Activated CD4-positive, alpha-beta memory T cell treated with anti-CD3 and anti-CD28 coated beads for 36 hours (primary cell): ENCODE measurements around the gene MAD1L1. TPM values are rescaled to one million over a fixed set of nuclear protein-coding genes. Genes with fewer than 3 reads are reported as not detected.

Experiments used
- CTCF ChIA-PET: fragments of 350-600 bp; sonication (Branson Sonifier 250); formaldehyde crosslinking; loops from one replicate; lab custom pipeline; 2021; ENCODE audit warnings: antibody characterized with exemption, inconsistent platforms; lab: Charles Lee
- POLR2A ChIA-PET: fragments of 350-600 bp; sonication (Branson Sonifier 250); formaldehyde crosslinking; loops from one replicate; lab custom pipeline; 2021; ENCODE audit warnings: antibody characterized with exemption; lab: Charles Lee
- DNase-seq: peaks from one replicate; pipeline ENCODE4 v3.0.0-alpha.2; 2020
- H3K27ac Mint-ChIP-seq: one replicate; pipeline ENCODE4 v1.8.0; 2021; ENCODE audit warnings: mixed read lengths
- H3K27me3 Mint-ChIP-seq: one replicate; pipeline ENCODE4 v1.8.0; 2021; ENCODE audit warnings: mixed read lengths
- H3K36me3 Mint-ChIP-seq: one replicate; pipeline ENCODE4 v1.8.0; 2021; ENCODE audit warnings: mixed read lengths
- H3K4me1 Mint-ChIP-seq: one replicate; pipeline ENCODE4 v1.8.0; 2021; ENCODE audit warnings: low read depth, mixed read lengths
- H3K4me3 Mint-ChIP-seq: one replicate; pipeline ENCODE4 v1.8.0; 2021; ENCODE audit warnings: mild to moderate bottlenecking, mixed read lengths
- H3K9me3 Mint-ChIP-seq: one replicate; pipeline ENCODE4 v1.8.0; 2021; ENCODE audit warnings: mixed read lengths
- intact Hi-C: fragments of 100-400 bp; cut with micrococcal nuclease; formaldehyde crosslinking; loops from one replicate; pipeline ENCODE4 v1.15.1; 2023
- total RNA-seq, 2 experiments: library from RNA; stranded (reverse); gene quantifications; one replicate each; pipeline ENCODE4 v1.2.3, GENCODE V29; 2021

Gene MAD1L1
- total RNA-seq, 2 experiments from 2014 or later = 44.4 to 47.8 TPM

DNA sequence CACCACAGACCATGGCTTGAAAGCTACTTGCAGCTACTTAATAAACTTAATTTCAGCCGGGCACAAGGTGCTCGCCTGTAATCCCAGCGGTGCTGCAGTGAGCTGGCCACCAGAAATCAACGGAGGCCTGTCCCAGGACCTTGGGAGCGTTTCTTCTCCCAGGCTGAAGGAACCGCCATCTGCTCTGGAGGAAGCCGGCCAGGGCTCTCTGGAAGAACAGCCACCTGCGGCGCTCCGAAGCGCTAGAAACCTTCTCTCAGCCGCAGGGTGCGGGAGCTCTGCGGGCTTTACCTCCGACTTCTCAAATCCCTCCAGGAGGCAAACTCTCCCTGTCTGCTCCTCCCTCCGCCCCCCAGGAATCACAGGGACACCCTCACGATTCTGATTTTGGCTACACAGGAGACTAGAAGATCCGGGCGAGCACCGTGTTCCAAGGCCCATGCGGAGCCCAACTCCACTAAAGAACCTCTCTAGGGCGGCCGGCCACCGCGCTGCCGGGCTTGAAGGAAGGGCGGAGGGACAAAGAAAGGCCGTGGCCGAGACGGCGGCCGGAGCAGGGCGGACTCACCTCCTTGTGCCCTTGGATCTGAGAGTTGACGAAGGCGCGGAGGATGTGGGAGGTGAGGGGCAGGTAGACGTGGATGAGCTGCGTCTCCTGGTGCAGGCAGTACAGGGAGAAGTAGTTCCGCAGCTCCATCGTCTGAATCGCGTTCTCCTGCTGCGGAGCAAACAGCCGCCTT is 23.7 kb upstream of the MAD1L1 start:
- Mint-ChIP-seq H3K36me3 (peaks cover 3% of the 10 kb centered on the region), H3K27me3 (no peaks in the 10 kb centered on the region), H3K9me3 (no peaks in the 10 kb centered on the region), H3K4me3 (no peak overlapping the region), H3K27ac (no peak overlapping the region), H3K4me1 (peaks cover 1% of the 10 kb centered on the region)
- POLR2A ChIA-PET = no interaction called here
- DNase-seq = no peak
- intact Hi-C loops = no loop called here
- CTCF ChIA-PET = no interaction called here

DNA sequence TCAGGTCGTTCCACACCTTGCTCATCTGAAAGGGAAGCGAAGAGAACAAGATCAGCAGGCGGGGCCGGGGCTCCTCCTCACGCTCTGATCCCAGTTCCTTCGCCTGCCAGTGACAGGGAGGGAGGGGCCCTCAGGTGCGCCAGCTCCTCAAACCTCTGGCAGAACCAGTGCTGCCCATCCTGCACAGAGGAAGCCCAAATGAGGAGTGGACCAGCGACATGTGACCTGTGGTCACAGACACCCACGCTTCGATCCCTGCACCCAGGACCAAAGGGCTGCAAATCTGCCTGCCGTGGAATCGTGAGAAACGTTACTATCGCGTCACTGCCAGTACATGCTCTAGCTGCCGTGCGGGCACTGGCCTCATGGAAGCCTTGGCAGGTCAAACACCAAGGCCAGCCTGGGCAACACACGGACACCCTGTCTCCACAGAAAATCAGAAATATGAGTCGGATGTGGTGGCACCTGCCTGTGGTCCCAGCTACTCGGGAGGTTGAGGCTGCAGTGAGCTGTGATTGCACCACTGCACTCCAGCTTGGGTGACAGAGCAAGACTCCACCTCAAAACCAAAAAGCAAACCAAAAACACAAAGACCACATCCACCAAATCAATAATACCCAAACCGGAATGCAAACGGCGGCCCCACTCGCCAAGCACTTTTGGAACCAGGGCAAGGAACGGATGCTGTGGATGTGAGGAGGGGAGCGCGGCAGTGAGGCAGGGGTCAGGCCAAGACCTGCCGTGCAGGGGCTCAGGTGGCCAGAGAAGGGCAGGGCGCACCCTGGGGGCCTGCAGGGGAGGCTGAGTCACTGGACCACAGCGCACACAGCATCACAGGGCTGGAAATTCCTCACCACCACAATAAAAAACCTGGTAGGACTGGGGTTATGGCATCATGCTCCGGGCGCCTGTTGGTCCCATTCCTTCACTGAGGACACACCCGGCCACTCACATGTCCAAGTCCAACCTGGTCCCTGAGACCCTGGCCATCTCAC is 22.7 kb upstream of the MAD1L1 start:
- no peaks in the 10 kb centered on the region for H3K4me1 Mint-ChIP-seq
- intact Hi-C loops = no loop called here
- H3K9me3 Mint-ChIP-seq = no peaks in the 10 kb centered on the region
- POLR2A ChIA-PET = no interaction called here
- H3K36me3 Mint-ChIP-seq = peaks cover 5% of the 10 kb centered on the region
- CTCF ChIA-PET = no interaction called here
- no peak overlapping the region for H3K27ac Mint-ChIP-seq
- no peaks in the 10 kb centered on the region for H3K27me3 Mint-ChIP-seq
- no peak for DNase-seq
- no peak overlapping the region for H3K4me3 Mint-ChIP-seq

DNA sequence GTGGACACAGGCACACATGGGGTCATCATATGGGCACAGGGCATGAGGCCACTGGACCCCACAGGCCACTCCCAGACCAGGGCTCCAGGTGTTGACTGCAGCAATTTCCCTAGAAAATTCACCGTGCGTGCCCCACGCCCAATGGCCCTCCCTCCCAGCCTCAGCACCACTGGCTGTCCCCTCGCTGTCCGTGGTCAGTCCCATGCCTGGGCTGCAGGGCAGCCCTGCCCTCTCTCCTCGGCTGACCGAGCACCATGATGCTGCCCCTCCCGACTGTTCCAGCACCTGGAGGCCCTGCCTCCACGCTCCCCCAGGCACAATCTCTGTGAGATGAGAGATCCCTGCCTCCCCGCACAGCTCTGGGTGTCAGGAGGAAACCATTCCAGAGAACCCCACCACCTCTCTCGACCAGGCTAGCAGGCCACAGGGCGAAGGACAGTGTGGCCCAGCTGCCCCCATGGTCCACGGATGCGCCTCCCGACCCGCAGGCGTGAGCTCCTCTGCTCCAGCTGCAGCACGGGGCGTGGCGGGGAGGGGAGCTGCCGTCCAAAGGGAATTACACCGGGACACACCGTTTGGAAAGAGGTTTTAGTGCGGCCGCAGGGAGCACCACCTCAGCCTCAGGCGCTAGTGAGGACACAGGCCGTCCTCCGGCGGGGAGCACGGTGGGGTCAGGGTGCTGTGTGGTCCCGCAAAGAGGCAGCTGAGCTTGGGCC is 21.8 kb upstream of the MAD1L1 start:
- intact Hi-C loops = no loop called here
- H3K9me3 Mint-ChIP-seq = no peaks in the 10 kb centered on the region
- no peak overlapping the region for H3K4me3 Mint-ChIP-seq
- H3K27ac Mint-ChIP-seq = no peak overlapping the region
- H3K36me3 Mint-ChIP-seq = peaks cover 5% of the 10 kb centered on the region
- CTCF ChIA-PET = no interaction called here
- no peak for DNase-seq
- POLR2A ChIA-PET = no interaction called here
- H3K4me1 Mint-ChIP-seq = peaks cover 3% of the 10 kb centered on the region
- H3K27me3 Mint-ChIP-seq = no peaks in the 10 kb centered on the region

DNA sequence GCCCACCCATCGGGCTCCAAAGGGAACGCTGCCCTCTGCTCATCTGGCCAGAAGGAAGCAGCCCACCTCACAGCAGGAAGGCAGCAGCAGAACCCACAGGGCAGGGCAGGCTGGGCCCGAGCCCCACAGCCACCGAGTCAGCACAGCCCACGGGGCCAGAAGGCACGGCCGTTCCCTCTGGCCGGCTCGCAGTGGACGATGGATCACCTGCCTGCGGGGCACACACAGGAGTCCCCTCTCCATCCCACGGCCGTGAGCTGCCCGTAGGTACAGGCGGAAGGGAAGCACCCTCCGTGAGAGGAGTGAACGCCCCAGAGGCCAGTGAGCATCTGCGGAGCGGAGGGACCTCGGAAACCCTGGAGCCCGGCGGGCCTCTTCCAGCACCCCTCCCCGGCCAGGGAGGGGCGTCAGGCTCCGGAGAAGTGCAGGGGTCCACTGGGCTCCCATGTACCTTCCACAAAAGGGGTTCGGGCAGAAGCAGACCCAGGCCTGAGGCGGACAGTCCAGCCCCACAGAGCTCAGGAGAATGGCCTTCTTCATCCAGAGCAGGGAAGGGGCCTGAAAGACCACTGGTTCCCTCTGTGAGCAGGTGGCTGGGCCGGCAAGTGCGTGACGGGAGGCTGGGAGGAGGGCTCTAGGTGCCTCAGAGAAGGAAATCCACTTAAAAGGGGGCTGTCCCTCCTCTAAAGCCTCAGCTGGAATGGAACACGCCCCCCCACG is 20.9 kb upstream of the MAD1L1 start:
- Mint-ChIP-seq H3K9me3 (no peaks in the 10 kb centered on the region), H3K36me3 (peaks cover 5% of the 10 kb centered on the region), H3K4me1 (peaks cover 11% of the 10 kb centered on the region), H3K4me3 (no peak overlapping the region), H3K27me3 (no peaks in the 10 kb centered on the region), H3K27ac (no peak overlapping the region)
- ChIA-PET CTCF (no interaction called here), POLR2A (no interaction called here)
- no peak for DNase-seq
- intact Hi-C loops = no loop called here

DNA sequence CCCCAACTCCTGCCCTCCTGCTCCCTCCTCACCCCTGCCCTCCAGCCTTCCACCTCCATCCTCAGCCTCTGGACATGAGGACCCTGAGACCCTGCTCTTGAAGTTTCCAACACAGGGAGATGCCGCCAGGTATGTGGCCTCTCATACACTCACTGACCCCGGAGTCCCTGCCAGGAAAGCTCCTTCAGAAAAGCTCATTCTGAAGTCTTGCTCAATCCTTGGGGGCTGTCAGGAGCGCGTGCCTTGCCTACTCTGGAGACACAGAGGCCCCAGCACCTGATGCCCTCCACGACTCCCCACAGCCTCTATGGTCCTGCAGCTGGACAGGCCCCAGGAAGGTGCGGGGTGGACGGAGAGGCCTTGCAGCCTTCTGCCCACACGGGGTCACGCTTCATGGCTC is 20.3 kb upstream of the MAD1L1 start:
- peaks cover 8% of the 10 kb centered on the region for H3K36me3 Mint-ChIP-seq
- DNase-seq = no peak
- intact Hi-C loops = no loop called here
- H3K9me3 Mint-ChIP-seq = no peaks in the 10 kb centered on the region
- H3K27ac Mint-ChIP-seq = no peak overlapping the region
- ChIA-PET CTCF (no interaction called here), POLR2A (no interaction called here)
- H3K27me3 Mint-ChIP-seq = no peaks in the 10 kb centered on the region
- peaks cover 14% of the 10 kb centered on the region for H3K4me1 Mint-ChIP-seq
- no peak overlapping the region for H3K4me3 Mint-ChIP-seq

DNA sequence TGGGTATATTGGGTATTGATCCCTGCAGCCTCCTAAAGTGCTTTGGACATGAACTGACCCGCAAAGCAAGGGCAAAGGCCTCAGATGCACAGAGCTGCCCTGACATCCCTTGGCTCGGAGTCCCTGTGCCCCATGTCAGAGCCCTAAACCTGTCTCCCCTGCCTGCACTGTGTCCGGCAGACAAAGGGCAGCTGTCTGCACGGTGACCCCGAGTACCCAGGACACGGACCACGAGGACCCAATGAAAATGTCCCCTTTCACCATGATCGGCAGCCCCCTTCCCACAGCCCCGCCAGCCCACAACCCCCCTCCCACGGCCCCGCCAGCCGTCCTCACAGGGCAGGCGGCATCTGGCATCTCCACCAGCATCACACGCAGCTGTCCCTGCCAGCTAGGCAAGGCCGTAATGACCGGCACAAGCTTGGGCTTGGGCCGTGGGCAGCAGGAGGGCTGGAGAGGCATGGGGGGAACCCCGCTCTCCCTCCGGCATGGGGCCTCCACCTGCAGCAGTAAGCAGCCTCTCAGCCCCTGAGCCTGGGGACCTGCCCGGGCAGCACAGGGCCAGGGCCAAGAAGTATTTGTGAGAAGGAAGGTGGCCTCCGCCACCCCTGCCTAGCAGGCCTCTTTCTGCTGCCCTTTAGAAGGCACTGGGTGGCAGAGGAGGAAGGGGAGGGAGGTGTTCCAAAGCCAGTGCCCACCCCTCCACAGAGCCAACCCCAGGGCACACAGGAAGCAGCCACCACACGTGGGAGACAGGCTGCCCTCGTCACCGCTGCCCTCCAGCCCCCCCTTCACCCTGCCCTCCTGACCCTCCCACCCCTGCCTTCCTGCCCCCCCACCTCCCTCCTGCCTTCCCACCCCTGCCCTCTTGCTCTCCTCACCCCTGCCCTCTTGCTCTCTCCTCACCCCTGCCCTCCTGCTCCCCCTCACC is 19.4 kb upstream of the MAD1L1 start:
- Mint-ChIP-seq H3K9me3 (no peaks in the 10 kb centered on the region), H3K4me1 (peaks cover 14% of the 10 kb centered on the region), H3K4me3 (no peak overlapping the region), H3K36me3 (peaks cover 9% of the 10 kb centered on the region), H3K27me3 (no peaks in the 10 kb centered on the region), H3K27ac (no peak overlapping the region)
- DNase-seq = peak; percentile 20
- intact Hi-C loops = no loop called here
- ChIA-PET POLR2A (no interaction called here), CTCF (no interaction called here)

DNA sequence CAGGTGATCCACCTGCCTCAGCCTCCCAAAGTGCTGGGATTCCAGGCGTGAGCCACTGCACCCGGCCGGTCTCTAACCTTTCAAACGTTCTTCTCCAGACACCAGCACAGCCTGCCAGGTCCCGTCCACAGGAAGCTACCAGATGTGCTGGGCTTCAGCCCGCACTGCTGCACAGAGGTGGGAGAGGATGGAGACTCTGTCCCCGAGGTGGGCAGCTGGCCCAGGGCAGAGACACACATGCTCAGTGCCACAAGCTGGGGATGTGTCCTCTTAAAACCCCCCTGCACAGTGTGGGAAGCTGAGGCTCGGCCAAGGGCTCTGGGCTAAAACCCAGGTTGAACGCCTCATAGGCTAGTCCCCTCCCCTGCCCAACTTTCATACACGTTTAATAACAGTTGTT is 18.6 kb upstream of the MAD1L1 start:
- peaks cover 14% of the 10 kb centered on the region for H3K4me1 Mint-ChIP-seq
- H3K27me3 Mint-ChIP-seq = no peaks in the 10 kb centered on the region
- CTCF ChIA-PET = no interaction called here
- DNase-seq = no peak
- H3K27ac Mint-ChIP-seq = no peak overlapping the region
- peaks cover 9% of the 10 kb centered on the region for H3K36me3 Mint-ChIP-seq
- intact Hi-C loops = no loop called here
- H3K4me3 Mint-ChIP-seq = no peak overlapping the region
- no peaks in the 10 kb centered on the region for H3K9me3 Mint-ChIP-seq
- POLR2A ChIA-PET = no interaction called here

DNA sequence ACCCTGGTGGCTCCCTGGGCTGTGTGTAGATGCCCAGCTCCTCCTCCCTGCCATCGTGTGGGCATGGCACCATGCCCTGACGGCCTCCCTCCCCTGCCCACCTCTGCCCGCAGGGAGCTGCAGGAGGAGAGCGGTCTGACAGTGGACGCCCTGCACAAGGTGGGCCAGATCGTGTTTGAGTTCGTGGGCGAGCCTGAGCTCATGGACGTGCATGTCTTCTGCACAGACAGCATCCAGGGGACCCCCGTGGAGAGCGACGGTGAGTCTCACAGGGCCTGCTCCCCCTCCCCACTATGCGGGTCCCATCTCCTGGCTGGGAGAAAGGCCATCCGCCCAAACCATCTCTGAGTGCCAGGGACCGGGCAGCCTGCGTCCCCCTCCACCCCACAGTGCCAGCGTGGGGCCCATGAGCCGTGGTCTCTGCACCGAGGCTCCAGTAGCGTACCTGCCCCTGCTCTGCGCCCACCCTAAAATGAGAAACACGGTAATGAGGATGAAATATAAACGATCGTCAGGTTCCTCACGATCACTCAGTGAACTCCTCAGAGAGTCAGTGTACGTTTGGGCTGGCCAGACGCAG is 17.1 kb upstream of the MAD1L1 start:
- ChIA-PET CTCF (interaction anchor here (1.2 to 2.5 kb wide), 3 partner anchors 11 to 182 kb away, joined by 4 to 19 read pairs (median 6); no protein-coding TSS in a partner anchor), POLR2A (no interaction called here)
- Mint-ChIP-seq H3K27me3 (no peaks in the 10 kb centered on the region), H3K9me3 (no peaks in the 10 kb centered on the region), H3K36me3 (peaks cover 5% of the 10 kb centered on the region), H3K27ac (no peak overlapping the region), H3K4me3 (no peak overlapping the region), H3K4me1 (peaks cover 14% of the 10 kb centered on the region)
- no peak for DNase-seq
- intact Hi-C loops = no loop called here

DNA sequence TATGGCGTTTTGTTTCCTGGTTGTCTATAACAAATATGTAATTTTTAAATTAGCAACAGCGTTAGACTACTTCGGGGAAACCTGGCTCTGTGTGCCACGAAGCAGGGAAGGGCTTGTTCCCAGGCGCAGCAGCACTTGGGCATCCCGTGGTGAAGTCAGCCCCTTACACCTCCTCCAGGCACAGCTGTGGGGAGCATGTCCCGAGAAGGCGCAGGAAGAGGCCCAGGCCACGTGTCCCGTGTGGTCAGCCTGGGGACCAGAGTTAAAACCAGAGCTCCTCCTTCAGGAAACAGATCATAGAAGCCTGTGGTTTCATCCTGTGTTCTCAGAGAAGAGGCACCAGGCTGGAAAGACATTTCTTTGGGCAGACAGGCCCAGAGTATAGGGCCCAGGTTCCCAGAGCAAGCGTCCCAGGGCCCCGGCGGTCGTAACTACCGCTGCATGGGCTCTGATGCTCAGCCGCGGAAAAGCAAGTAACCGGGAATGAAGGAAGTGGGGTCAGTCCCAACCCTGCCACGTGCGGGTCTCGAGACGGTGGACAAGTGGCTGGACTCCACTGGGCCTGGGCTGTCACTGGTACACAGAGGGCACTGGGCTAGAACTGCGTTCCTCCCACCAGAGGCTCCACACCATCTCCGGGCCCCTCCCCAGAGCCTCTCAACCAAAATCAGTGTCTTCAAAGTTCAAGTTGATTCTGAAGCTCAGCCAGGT is 16.4 kb upstream of the MAD1L1 start:
- peaks cover 14% of the 10 kb centered on the region for H3K4me1 Mint-ChIP-seq
- peak; percentile 32 for DNase-seq
- no peaks in the 10 kb centered on the region for H3K9me3 Mint-ChIP-seq
- ChIA-PET CTCF (interaction anchor here (1.1 to 2.5 kb wide), 4 partner anchors 12 to 182 kb away, joined by 4 to 19 read pairs (median 5); partner anchors contain the start of gene EIF3B), POLR2A (interaction anchor here (1.5 kb wide), 1 partner anchor 105 kb away, joined by 3 read pairs; no protein-coding TSS in a partner anchor)
- intact Hi-C loops = no loop called here
- no peak overlapping the region for H3K4me3 Mint-ChIP-seq
- H3K36me3 Mint-ChIP-seq = peaks cover 5% of the 10 kb centered on the region
- H3K27me3 Mint-ChIP-seq = no peaks in the 10 kb centered on the region
- H3K27ac Mint-ChIP-seq = peak overlapping the region; percentile 60
